SK-N-SH (cell line): ENCODE measurements around the gene HDGF. TPM values are rescaled to one million over a fixed set of nuclear protein-coding genes. Genes with fewer than 3 reads are reported as not detected.

Experiments used
- CTCF ChIA-PET: fragments of 300-600, 350-600 bp; formaldehyde crosslinking; extraction: SDS; loops from one replicate; lab custom pipeline; 2021; lab: Yijun Ruan, JAX
- POLR2A ChIA-PET: fragments of 350-600 bp; sonication (Branson Sonifier 250); formaldehyde crosslinking; extraction: SDS; loops from one replicate; lab custom pipeline; 2020; ENCODE audit warnings: antibody characterized with exemption, inconsistent platforms; lab: Yijun Ruan, JAX
- DNase-seq: peaks from one replicate; pipeline ENCODE4 v3.0.0; 2012
- H2AFZ ChIP-seq: fragments of 200-600 bp; sonication (generic); 2 replicates; pipeline ENCODE4 v1.8.1; 2016; ENCODE audit warnings: antibody characterized with exemption, mild to moderate bottlenecking, low read depth
- H3F3A ChIP-seq: fragments of 200-600 bp; sonication (generic); replicated peaks from 2 replicates; pipeline ENCODE3; 2016; ENCODE audit warnings: antibody characterized with exemption, mild to moderate bottlenecking; ENCODE audit not compliant: insufficient read depth
- H3K27ac ChIP-seq, 2 experiments: fragments of 200-500 bp in 1 of 2; fragments of 200-600 bp in 1 of 2; sonication (Bioruptor generic) in 1 of 2; sonication (generic), shearing (Covaris generic) in 1 of 2; 2 replicates each; pipeline versions ENCODE4 v1.5.1 to v1.6.1; 2014 to 2016; ENCODE audit warnings: low read depth in 2 of 2, inconsistent platforms in 1 of 2, low read length in 1 of 2, mild to moderate bottlenecking in 1 of 2, mixed read lengths in 1 of 2
- H3K27me3 ChIP-seq: fragments of 200-600 bp; sonication (generic), shearing (Covaris generic); 2 replicates; pipeline ENCODE4 v1.6.1; 2016; ENCODE audit warnings: mixed run types; ENCODE audit not compliant: insufficient read depth
- H3K36me3 ChIP-seq, 2 experiments: fragments of 200-500 bp in 1 of 2; fragments of 200-600 bp in 1 of 2; sonication (Bioruptor generic) in 1 of 2; sonication (generic) in 1 of 2; replicated peaks in 1 of 2; 2 replicates each; pipeline versions ENCODE3 to v1.5.1; 2014 to 2016; ENCODE audit warnings: low read length in 1 of 2, mild to moderate bottlenecking in 1 of 2; ENCODE audit not compliant: insufficient read depth in 2 of 2, control insufficient read depth in 1 of 2
- H3K4me1 ChIP-seq, 2 experiments: fragments of 200-500 bp in 1 of 2; fragments of 200-600 bp in 1 of 2; sonication (Bioruptor generic) in 1 of 2; sonication (generic), shearing (Covaris generic) in 1 of 2; 2 replicates each; pipeline versions ENCODE4 v1.5.1 to v1.6.1; 2014 to 2016; ENCODE audit warnings: low read depth in 1 of 2, low read length in 1 of 2, mixed run types in 1 of 2; ENCODE audit not compliant: insufficient read depth in 2 of 2, control insufficient read depth in 1 of 2
- H3K4me2 ChIP-seq: fragments of 200-600 bp; sonication (generic), shearing (Covaris generic); 2 replicates; pipeline ENCODE4 v1.6.1; 2017; ENCODE audit warnings: mixed run types
- H3K4me3 ChIP-seq, 2 experiments: fragments of 200-500 bp in 1 of 2; fragments of 200-600 bp in 1 of 2; sonication (Bioruptor generic) in 1 of 2; sonication (generic), shearing (Covaris generic) in 1 of 2; 2 replicates each; pipeline versions ENCODE4 v1.5.1 to v1.8.1; 2014 to 2016; ENCODE audit warnings: low read depth in 2 of 2, inconsistent platforms in 1 of 2, low read length in 1 of 2, mild to moderate bottlenecking in 1 of 2, mixed read lengths in 1 of 2, moderate library complexity in 1 of 2
- H3K79me2 ChIP-seq: fragments of 200-600 bp; sonication (generic); 2 replicates; pipeline ENCODE4 v1.8.1; 2017; ENCODE audit warnings: mild to moderate bottlenecking; ENCODE audit not compliant: insufficient read depth
- H3K9ac ChIP-seq: fragments of 200-600 bp; sonication (generic); 2 replicates; pipeline ENCODE4 v1.6.1; 2017; ENCODE audit warnings: mixed run types
- H3K9me2 ChIP-seq: fragments of 200-600 bp; sonication (generic); 2 replicates; pipeline ENCODE4 v1.6.1; 2017; ENCODE audit warnings: mixed run types
- H3K9me3 ChIP-seq: fragments of 200-600 bp; sonication (generic); 2 replicates; pipeline ENCODE4 v1.6.1; 2017; ENCODE audit warnings: mixed run types, mild to moderate bottlenecking, moderate library complexity
- H4K20me1 ChIP-seq: fragments of 200-600 bp; sonication (generic); 2 replicates; pipeline ENCODE4 v1.6.1; 2017; ENCODE audit warnings: mild to moderate bottlenecking, mixed run types; ENCODE audit not compliant: insufficient read depth
- EP300 ChIP-seq, 2 experiments: IDR thresholded peaks; 2 replicates each; pipeline versions ENCODE4 v1.4.0 to v1.6.1; 2012; ENCODE audit warnings: borderline replicate concordance in 1 of 2, low read depth in 1 of 2, low read length in 1 of 2
- FOSL2 ChIP-seq: IDR thresholded peaks from 2 replicates; pipeline ENCODE4 v1.4.0; 2012; ENCODE audit warnings: low read depth, mild to moderate bottlenecking, moderate library complexity, borderline replicate concordance
- GABPA ChIP-seq: IDR thresholded peaks from 2 replicates; pipeline ENCODE4 v1.4.0; 2012; ENCODE audit warnings: low read depth, mild to moderate bottlenecking
- GATA2 ChIP-seq: sonication (generic); formaldehyde crosslinking; IDR thresholded peaks from 2 replicates; pipeline ENCODE4 v1.5.0; 2020; ENCODE audit warnings: mild to moderate bottlenecking, missing genetic modification reagents
- JUND ChIP-seq: IDR thresholded peaks from 2 replicates; pipeline ENCODE4 v1.4.0; 2012
- MAX ChIP-seq: IDR thresholded peaks from 2 replicates; pipeline ENCODE4 v1.4.0; 2012; ENCODE audit warnings: low read depth
- MEF2A ChIP-seq: IDR thresholded peaks from 2 replicates; pipeline ENCODE4 v1.4.0; 2012; ENCODE audit warnings: low read depth, borderline replicate concordance
- MXI1 ChIP-seq: IDR thresholded peaks from 2 replicates; pipeline ENCODE4 v1.6.1; 2012; ENCODE audit warnings: mild to moderate bottlenecking, low read depth, low read length, improper control_type of control experiment
- NFIC ChIP-seq: IDR thresholded peaks from 2 replicates; pipeline ENCODE4 v1.4.0; 2012; ENCODE audit warnings: borderline replicate concordance
- NRF1 ChIP-seq: IDR thresholded peaks from 2 replicates; pipeline ENCODE4 v1.6.1; 2012; ENCODE audit warnings: low read depth, mild to moderate bottlenecking, low read length
- PBX3 ChIP-seq: IDR thresholded peaks from 2 replicates; pipeline ENCODE4; 2012
- POLR2AphosphoS5 ChIP-seq: IDR thresholded peaks from 2 replicates; pipeline ENCODE4 v1.6.1; 2012; ENCODE audit warnings: low read depth, low read length
- RCOR1 ChIP-seq: fragments of 150-350 bp; IDR thresholded peaks from 2 replicates; pipeline ENCODE4 v1.6.1; 2017; ENCODE audit warnings: antibody characterized with exemption, low read length
- REST ChIP-seq: IDR thresholded peaks from 2 replicates; pipeline ENCODE4 v1.6.1; 2012; ENCODE audit warnings: mild to moderate bottlenecking, low read depth, low read length, moderate library complexity
- RFX5 ChIP-seq: IDR thresholded peaks from 2 replicates; pipeline ENCODE4 v1.6.1; 2012; ENCODE audit warnings: mild to moderate bottlenecking, improper control_type of control experiment, low read length
- RXRA ChIP-seq: IDR thresholded peaks from 2 replicates; pipeline ENCODE4 v1.4.0; 2012; ENCODE audit warnings: low read depth, mild to moderate bottlenecking, borderline replicate concordance
- SMC3 ChIP-seq: IDR thresholded peaks from 2 replicates; pipeline ENCODE4 v1.6.1; 2012; ENCODE audit warnings: low read depth, low read length, improper control_type of control experiment
- TAF1 ChIP-seq: IDR thresholded peaks from 2 replicates; pipeline ENCODE4 v1.6.1; 2012; ENCODE audit warnings: low read depth, mild to moderate bottlenecking, low read length, moderate library complexity, borderline replicate concordance
- TCF12 ChIP-seq: IDR thresholded peaks from 2 replicates; pipeline ENCODE4 v1.4.0; 2012
- TEAD4 ChIP-seq: IDR thresholded peaks from 2 replicates; pipeline ENCODE4 v1.4.0; 2012; ENCODE audit warnings: mild to moderate bottlenecking, borderline replicate concordance; ENCODE audit not compliant: insufficient read depth
- WGBS: methylation state at CpG from one replicate; pipeline ENCODE4 v1.1.6; 2017; ENCODE audit warnings: low lambda C conversion rate; 5-methylcytosine and 5-hydroxymethylcytosine counted together
- polyA plus RNA-seq, 3 experiments: library from polyadenylated mRNA; depleted of rRNA; stranded (reverse); fragments of >200 nt; gene quantifications; 2 replicates each; pipeline ENCODE4 v1.2.3, GENCODE V29; 2012

The HDGF gene
- polyA plus RNA-seq, 1 of the 3 experiments (the other 2 are of a cell fraction), result 152 TPM

GRCh38 chr1:156743367-156744302 lies 7.8 kb downstream of the HDGF start:
- Histone ChIP-seq H4K20me1 (no peaks in the 10 kb centered on the region), H3K27me3 (no peaks in the 10 kb centered on the region), H3K36me3 (peaks cover 18 to 47% of the 10 kb centered on the region in 2 experiments), H3K79me2 (peaks cover 66% of the 10 kb centered on the region), H3K9ac (no peak overlapping the region), H3K4me3 (no peak overlapping the region), H3K4me2 (no peak overlapping the region), H3K9me2 (no peaks in the 10 kb centered on the region), H3K27ac (peak overlapping the region in 1 of 2 experiments; percentile 82; a peak in 1 of 4 replicates), H2AFZ (no peak overlapping the region), H3K9me3 (no peaks in the 10 kb centered on the region), H3F3A (peaks cover 47% of the 10 kb centered on the region), H3K4me1 (peaks cover 29 to 38% of the 10 kb centered on the region in 2 experiments)
- no peak for TF ChIP-seq PBX3
- TF ChIP-seq REST, result no peak
- no peak for TF ChIP-seq GABPA
- no peak for TF ChIP-seq TEAD4
- TF ChIP-seq POLR2AphosphoS5, result no peak
- TF ChIP-seq RXRA, result no peak
- TF ChIP-seq MXI1, result no peak
- TF ChIP-seq NFIC, result no peak
- TF ChIP-seq TCF12, result no peak
- no peak for TF ChIP-seq NRF1
- TF ChIP-seq JUND, result no peak
- TF ChIP-seq MEF2A, result no peak
- TF ChIP-seq RFX5, result no peak
- no peak for TF ChIP-seq MAX
- no peak for TF ChIP-seq TAF1
- no peak for TF ChIP-seq RCOR1
- no peak for TF ChIP-seq SMC3
- TF ChIP-seq EP300 (IDR thresholded peaks at IDR 0.05; ENCODE audit: borderline replicate concordance in 1 of 2, low read depth in 1 of 2, low read length in 1 of 2), result no peak
- TF ChIP-seq FOSL2, result no peak
- TF ChIP-seq GATA2, result no peak
- no peak for DNase-seq
- 95% methylated on average over 11 of the region's 14 CpGs for WGBS
- CTCF ChIA-PET, result interaction anchor here (1.7 to 8.6 kb wide), 2 partner anchors 18 to 54 kb away, joined by 6 to 42 read pairs; no protein-coding TSS in a partner anchor
- POLR2A ChIA-PET, result no interaction called here
